GM19463 (cell line): ENCODE data around the gene ARRB2.
"Not testable (repeated sequence)": the region's sequence is repeated elsewhere in the genome, so short reads cannot be mapped to it uniquely, and the experiment has no call there.

ENCODE experiments used
- ATAC-seq: cut with Tn5 transposase; IDR thresholded peaks from one replicate; pipeline ENCODE4 v1.9.1; 2021; ENCODE audit warnings: mild to moderate bottlenecking, moderate library complexity; ENCODE audit not compliant: unreplicated experiment

Gene ARRB2

DNA sequence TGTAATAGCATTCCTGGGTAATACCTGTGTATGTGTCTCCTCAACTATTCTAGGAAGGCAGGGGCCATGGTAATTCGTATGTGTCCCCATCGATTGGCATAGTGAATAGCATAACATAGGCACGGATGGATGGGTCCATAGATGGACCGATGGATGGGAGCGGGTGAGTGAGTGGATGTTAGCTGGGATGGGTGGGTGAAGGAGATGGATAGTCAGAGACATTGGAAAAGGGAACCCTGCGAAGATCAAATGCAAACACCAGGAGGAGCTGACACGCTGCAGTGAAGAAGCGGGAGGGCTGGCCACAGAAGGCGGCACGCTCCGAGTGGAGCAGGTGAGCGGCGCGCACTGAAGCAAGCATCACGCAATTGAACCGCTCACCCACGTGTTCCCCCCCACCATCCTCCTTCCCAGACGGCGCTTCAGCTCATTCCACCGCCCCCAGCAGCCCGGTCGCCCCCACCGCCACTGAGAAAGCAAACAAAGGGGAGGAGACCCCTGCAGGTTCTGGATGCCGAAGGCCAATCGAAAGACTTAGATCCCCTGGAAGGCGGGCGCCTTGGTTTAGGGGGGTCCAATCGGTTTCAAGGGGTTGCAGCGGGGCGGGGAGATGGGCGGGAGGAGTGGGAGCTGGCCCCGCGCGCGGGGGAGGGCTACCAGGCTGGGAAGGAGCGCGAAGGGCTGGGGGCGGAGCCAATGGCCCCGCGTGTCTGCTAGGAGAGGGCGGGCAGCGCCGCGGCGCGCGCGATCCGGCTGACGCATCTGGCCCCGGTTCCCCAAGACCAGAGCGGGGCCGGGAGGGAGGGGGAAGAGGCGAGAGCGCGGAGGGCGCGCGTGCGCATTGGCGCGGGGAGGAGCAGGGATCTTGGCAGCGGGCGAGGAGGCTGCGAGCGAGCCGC, at the start of gene ARRB2:
ARRB2 (plus strand) TSS at position 839 of the 899 bp plus-strand sequence. CDS start 90 bp downstream, outside the sequence.
- peak; percentile 85 for ATAC-seq

DNA sequence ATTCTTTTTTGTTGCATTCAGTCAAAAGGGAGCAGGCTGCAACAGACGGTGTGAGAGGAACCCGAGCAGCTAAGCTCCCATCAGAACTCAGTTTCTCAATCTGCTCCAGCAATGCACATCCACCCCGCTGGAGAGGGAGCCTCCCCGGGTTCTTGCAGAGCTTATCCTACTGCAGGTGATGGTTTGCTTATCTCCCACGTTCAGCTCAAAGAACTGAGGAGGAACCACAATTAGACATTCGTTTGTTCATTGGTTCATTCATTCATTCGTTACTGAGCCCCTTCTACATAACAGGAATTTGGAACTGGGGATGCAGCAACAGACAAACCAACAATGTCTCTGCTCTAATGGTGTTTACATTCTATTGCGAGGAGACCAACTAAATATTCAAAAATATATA, 46.7 kb upstream of the ARRB2 start:
- ATAC-seq = no peak

DNA sequence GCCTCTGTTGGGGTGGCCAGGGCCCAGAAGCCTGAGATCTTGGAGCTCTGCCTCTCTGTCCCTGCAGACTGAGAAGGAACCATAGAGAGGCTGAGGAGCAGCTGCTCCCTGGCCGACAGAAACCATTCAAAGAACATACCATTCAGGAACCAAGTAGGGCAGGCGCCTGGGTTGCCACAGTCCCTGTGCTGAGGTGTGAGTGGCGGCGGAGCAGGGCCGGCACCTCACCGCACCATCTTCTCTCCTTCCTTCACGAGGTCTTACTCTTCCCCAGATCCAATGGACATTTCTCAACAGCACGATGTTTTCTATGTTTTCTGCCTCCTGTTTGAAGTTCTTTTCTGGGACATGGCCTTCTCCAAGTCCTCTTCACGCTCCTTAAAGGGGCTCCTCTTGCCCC, 46.2 kb upstream of the ARRB2 start:
- ATAC-seq = no peak

- ATAC-seq = no peak
Measured at GRCh38 chr17:4665027-4665426, 45.4 kb upstream of the ARRB2 start.

- ATAC-seq = no peak
Measured at GRCh38 chr17:4666296-4666695, 44.1 kb upstream of the ARRB2 start.

GRCh38 chr17:4667166-4667565, 43.3 kb upstream of the ARRB2 start:
- ATAC-seq = no peak

DNA sequence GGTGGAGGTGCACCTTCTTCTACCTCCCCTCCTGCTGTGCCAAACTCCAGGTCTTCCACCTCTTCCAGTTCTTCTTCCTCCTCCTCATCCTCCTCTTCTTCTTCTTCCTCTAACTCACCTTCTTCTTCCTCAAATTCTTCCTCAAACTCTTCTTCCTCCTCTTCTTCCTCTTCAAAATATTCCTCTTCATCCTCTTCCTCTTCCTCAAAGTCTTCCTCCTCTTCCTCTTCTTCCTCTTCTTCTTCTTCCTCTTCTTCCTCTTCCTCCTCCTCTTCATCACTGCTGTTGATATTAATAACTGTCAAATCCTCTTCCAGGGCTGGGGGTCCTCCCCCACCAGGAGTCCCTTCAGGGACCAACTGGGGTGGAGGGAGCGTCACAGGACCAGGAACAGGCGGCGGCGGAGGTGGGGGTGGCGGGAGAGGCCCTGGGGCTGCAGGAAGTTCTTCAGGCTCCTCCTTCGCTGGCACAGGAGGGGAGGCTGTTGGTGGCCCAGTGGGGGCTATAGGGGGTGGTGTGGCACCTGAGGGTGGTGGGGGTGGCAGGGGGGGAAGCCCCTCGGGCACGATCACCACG, 38.3 kb upstream of the ARRB2 start:
- no peak for ATAC-seq

DNA sequence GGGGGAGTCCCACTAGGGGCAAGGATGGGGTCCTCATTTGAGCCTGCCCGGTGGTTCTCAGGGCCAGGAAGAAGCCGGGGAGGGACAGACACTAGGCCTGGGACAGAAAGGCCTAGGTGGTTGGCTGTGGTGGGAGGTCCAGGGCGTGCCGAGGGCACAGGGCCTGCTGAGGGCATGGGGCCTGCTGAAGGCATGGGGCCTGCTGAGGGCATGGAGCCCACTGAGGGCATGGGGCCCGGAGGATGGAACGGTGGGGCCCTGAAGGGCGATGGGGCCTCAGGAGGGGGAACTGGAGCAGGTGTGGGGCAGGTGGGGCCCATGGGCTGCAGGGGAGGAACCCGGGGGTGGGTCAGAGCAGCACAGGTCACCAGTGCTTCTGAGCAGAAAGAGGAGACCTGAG, 37.7 kb upstream of the ARRB2 start:
- no peak for ATAC-seq

DNA sequence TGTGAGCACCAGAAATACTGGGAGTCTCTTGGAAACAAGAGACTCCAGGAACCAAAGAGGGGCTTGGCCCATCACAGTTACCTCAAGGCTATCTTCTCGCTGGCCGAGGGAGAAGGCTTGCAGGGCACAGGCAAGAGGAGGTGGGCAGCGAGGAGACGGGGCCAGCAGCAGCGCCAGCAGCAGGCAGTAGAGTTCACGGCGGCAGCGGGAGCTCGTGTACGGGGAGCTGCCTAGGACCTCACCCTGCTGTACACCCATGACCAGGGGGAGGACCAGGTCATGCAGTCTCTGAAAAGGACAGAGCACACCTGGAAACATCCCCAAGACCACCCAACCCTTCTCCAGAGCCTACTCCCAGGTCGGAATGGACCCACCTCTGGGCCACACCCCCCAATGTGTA, 37.3 kb upstream of the ARRB2 start:
- no peak for ATAC-seq

- no peak for ATAC-seq
Measured at GRCh38 chr17:4673986-4674684, 36.3 kb upstream of the ARRB2 start.

GRCh38 chr17:4674685-4674998, 35.8 kb upstream of the ARRB2 start:
- no peak for ATAC-seq

- no peak for ATAC-seq
Measured at GRCh38 chr17:4675791-4676190, 34.6 kb upstream of the ARRB2 start.

DNA sequence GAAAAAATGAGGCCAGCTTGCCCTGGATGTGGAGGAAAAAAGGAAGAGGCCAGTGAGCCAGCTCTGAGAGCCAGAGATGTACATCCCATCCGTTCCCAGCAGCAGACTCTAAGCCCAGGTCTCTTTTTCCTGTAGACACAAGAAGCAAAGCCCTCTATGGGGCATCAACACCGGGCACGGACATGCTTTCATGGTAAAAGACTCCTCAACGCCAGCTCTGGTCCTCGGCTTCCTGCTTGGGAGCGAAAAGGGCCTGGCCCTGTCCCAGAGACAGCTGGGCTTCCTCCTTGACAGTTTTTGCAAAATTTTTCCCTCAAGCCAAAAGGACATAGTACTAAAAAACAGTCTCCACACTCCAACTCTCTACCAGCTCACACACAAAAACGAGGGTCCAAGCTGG, 33.6 kb upstream of the ARRB2 start:
- no peak for ATAC-seq

DNA sequence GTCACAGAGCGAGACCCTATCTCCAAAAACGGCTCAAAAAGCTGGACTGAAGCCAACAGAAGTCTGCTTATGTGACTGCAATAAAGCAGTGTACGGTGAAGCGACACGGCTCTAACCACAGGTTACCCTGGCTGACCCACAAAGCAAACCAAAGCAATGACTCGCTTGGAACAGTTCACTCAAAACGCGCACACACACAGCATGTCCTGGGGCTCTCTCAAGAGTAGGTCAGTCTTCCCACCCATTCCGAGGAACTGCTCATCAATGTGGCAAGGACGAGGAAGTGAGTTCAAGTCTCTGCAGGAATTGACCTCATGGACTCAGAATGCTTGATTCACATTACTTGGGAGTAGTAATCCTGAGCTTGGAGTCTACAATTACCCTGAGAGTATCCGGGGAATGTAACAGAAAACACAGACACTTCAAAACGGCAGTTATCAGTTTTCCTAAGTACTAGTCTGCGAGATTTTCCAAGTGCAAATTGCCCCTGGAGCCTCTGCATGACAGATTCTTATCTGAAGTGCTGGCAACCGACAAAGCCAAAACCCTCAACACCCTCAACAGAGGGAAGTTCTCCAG, 31.9 kb upstream of the ARRB2 start:
- ATAC-seq = no peak

- no peak for ATAC-seq
Measured at GRCh38 chr17:4679658-4680057, 30.8 kb upstream of the ARRB2 start.

DNA sequence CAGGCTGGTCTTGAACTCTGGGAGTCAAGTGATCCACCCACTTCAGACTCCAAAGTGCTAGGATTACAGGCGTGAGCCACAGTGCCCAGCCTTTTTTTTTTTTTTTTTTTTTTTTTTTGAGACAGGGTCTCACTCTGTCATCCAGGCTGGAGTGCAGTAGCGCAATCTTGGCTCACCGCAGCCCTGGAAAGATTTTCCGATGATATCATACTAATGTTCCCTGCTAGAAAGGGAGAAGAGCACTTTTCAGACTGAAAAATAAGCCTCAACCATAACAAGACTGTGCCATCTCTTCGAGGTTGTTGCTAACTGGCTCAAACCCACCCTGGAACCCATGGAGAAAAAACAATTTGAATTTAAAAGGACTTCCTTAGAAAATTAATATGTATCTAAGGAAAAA, 26.7 kb upstream of the ARRB2 start:
- ATAC-seq = not testable (repeated sequence)

- ATAC-seq = not testable (repeated sequence)
Measured at GRCh38 chr17:4689872-4690271, 20.6 kb upstream of the ARRB2 start.

DNA sequence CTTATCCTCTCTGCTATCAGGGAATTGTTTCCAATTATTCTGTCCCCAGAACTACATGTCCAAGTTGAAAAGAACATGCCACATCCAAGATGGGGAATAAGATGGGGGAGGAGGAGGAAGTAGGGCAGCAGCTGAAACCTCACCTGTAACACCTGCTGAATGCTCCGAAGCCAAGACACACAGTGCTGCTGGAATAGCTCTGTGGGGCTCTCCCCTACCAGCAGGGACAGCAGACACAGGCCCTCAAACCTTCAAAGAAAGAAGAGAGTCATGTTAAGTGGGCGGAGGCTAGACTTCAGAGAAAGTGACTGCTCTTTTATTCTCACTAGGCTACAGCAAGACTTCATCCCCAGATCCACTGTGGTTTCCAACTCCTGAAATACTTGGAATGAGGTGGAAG, 19.7 kb upstream of the ARRB2 start:
- ATAC-seq = no peak

DNA sequence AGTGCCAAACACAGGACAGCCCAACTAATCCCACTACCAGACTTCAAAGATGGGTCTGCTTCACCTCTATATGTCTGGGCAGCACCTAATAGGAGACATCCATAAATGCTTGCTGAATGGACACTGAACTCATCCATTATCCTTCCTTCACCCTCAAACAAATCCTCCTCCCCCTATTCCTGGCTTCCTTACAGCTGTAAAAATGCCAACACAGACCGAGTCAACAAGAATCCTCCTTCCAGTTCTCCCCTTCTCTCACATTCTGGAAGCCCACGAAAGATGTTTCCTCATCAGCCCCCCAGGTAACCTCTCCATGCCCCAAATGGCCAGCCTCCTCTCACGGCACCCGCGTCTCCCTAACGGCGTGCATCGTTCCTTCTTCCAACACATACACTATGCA, 18.7 kb upstream of the ARRB2 start:
- ATAC-seq = no peak

DNA sequence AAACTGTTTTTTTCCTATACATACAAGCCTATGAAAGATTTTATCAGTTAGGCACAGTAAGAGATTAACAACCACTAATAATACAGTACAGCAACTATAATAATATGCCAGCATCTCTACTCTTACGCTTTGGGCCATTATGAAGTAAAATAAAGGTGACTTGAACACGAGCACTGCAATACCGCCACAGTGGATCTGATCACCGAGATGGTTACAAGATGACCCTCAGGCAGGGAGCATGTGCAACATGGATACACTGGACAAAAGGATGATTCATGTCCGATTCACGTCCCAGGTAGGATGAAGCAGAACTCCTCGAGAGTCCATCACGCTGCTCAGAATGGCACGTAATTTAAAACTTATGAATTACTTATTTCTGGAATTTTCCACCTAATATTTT, 17.0 kb upstream of the ARRB2 start:
- no peak for ATAC-seq

DNA sequence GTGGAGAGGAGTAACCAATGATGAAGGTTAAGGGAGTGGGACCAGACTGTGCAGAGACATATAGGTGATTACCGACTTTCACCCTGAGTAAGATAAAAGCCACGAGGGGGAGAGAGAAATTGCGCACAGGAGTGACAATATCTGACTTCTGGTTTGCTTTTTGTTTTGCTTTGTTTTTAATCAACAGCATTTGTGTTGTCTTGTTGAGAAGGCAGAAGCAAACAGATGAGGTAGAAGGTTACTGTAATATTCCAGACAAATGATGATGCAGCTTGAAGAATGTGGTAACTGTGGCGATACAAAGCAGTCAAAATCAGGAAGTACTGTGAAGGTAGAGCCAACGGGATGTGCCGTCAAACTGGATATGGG, 14.0 kb upstream of the ARRB2 start:
- no peak for ATAC-seq
